Measurements from ENCODE around the gene ADAMTS13. TPM values are rescaled to one million over a fixed set of nuclear protein-coding genes. Genes with fewer than 3 reads are reported as not detected.

The ADAMTS13 gene
- total RNA-seq, 1 donor from 2014 or later: 2.4 TPM

DNA sequence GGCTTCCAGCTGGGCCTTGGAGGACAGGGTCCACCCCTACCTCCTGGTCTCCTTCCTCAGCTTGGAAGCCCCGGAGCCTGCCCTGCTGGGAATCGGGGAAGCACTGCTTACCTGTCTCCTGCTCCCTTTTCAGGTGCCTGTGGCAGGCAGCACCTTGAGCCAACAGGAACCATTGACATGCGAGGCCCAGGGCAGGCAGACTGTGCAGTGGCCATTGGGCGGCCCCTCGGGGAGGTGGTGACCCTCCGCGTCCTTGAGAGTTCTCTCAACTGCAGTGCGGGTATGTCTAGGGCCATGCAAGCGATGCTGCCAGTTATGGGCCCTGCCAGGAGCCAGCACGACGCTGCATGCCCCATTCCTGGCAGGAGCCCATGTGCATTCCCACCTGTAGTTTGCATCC, 33.8 kb downstream of the ADAMTS13 start:
- peaks cover 12% of the 10 kb centered on the region for H3F3A ChIP-seq (ENCODE audit: low read depth)
- no peak overlapping the region for H3K9ac ChIP-seq
- H3K4me3 ChIP-seq: no peak overlapping the region
- no peak overlapping the region for H3K4me3 Mint-ChIP-seq
- no peak for DNase-seq (ENCODE audit: low spot score)
- H3K36me3 Mint-ChIP-seq: no peaks in the 10 kb centered on the region
- peaks cover 5% of the 10 kb centered on the region for H3K27me3 ChIP-seq
- no peak overlapping the region for H3K27ac Mint-ChIP-seq
- H3K9me3 ChIP-seq (ENCODE audit: low read depth): no peaks in the 10 kb centered on the region
- peaks cover 5% of the 10 kb centered on the region for H4K20me1 ChIP-seq (ENCODE audit: low read depth)
- H3K27ac ChIP-seq: no peak overlapping the region
- peaks cover under 1% of the 10 kb centered on the region for H3K79me2 ChIP-seq (ENCODE audit: low read depth)
- TF ChIP-seq, protein P1, sequence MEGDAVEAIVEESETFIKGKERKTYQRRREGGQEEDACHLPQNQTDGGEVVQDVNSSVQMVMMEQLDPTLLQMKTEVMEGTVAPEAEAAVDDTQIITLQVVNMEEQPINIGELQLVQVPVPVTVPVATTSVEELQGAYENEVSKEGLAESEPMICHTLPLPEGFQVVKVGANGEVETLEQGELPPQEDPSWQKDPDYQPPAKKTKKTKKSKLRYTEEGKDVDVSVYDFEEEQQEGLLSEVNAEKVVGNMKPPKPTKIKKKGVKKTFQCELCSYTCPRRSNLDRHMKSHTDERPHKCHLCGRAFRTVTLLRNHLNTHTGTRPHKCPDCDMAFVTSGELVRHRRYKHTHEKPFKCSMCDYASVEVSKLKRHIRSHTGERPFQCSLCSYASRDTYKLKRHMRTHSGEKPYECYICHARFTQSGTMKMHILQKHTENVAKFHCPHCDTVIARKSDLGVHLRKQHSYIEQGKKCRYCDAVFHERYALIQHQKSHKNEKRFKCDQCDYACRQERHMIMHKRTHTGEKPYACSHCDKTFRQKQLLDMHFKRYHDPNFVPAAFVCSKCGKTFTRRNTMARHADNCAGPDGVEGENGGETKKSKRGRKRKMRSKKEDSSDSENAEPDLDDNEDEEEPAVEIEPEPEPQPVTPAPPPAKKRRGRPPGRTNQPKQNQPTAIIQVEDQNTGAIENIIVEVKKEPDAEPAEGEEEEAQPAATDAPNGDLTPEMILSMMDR (IDR thresholded peaks at IDR 0.05): no peak
- no peak for TF ChIP-seq EZH2phosphoT487 (IDR thresholded peaks at IDR 0.05)
- TF ChIP-seq EZH2 (IDR thresholded peaks at IDR 0.05): no peak
- no peaks in the 10 kb centered on the region for H3K36me3 ChIP-seq
- H3K4me2 ChIP-seq: no peak overlapping the region
- H3K4me1 Mint-ChIP-seq: peaks cover 8% of the 10 kb centered on the region
- H3K9me3 Mint-ChIP-seq: no peaks in the 10 kb centered on the region
- H3K4me1 ChIP-seq: peaks cover 7% of the 10 kb centered on the region
- H3K27me3 Mint-ChIP-seq (ENCODE audit: insufficient read depth, low read depth): peaks cover 2% of the 10 kb centered on the region
- H2AFZ ChIP-seq (replicated peaks): no peak overlapping the region

DNA sequence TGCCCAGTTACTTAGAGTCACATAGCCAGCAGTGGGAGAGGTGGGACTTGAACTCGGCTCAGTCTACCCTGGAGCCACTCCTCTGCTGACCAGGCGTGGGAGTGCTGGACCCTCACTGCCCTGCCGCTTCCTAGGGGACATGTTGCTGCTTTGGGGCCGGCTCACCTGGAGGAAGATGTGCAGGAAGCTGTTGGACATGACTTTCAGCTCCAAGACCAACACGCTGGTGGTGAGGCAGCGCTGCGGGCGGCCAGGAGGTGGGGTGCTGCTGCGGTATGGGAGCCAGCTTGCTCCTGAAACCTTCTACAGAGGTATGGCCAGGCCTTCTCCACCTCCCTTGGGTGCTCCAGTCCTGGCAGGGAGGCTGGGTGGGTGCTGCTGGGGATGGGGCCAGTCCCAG, 34.2 kb downstream of the ADAMTS13 start:
- peaks cover 12% of the 10 kb centered on the region for H3K4me1 Mint-ChIP-seq
- H3K79me2 ChIP-seq (ENCODE audit: low read depth): peaks cover 5% of the 10 kb centered on the region
- peaks cover 10% of the 10 kb centered on the region for H4K20me1 ChIP-seq (ENCODE audit: low read depth)
- no peaks in the 10 kb centered on the region for H3K36me3 Mint-ChIP-seq
- H3K27ac Mint-ChIP-seq: no peak overlapping the region
- TF ChIP-seq EZH2 (IDR thresholded peaks at IDR 0.05): no peak
- TF ChIP-seq, protein P1 (IDR thresholded peaks at IDR 0.05): peak; percentile 5
- no peak overlapping the region for H3K27ac ChIP-seq
- peaks cover 14% of the 10 kb centered on the region for H3F3A ChIP-seq (ENCODE audit: low read depth)
- peaks cover 2% of the 10 kb centered on the region for H3K27me3 Mint-ChIP-seq (ENCODE audit: insufficient read depth, low read depth)
- peaks cover 9% of the 10 kb centered on the region for H3K4me1 ChIP-seq
- H3K4me3 Mint-ChIP-seq: no peak overlapping the region
- H3K36me3 ChIP-seq: no peaks in the 10 kb centered on the region
- H3K9ac ChIP-seq: no peak overlapping the region
- H3K9me3 ChIP-seq (ENCODE audit: low read depth): no peaks in the 10 kb centered on the region
- H3K4me2 ChIP-seq: no peak overlapping the region
- H3K9me3 Mint-ChIP-seq: no peaks in the 10 kb centered on the region
- peaks cover 5% of the 10 kb centered on the region for H3K27me3 ChIP-seq
- no peak overlapping the region for H3K4me3 ChIP-seq
- no peak for DNase-seq (ENCODE audit: low spot score)
- H2AFZ ChIP-seq (replicated peaks): no peak overlapping the region

DNA sequence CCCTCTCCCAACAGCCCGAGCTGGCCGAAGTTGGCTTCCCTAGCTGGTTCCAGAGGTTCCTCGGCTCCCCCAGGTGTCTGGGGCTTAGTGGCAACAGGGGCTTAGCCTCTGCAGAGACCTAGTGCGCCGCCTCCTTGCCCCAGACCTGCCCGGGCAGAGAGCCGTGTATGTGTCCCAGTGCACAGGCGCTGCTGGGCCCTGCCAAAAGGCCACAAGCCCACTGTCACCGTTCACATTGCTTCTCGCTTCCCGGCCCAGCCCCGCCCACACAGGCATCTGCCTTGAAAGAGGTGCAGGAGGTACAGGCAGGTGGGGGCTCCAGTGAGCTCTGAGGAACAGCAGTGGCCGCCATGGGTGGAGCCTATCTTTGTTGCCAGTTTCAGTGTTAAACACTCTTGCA, 35.1 kb downstream of the ADAMTS13 start:
- no peak overlapping the region for H3K4me3 ChIP-seq
- peaks cover 9% of the 10 kb centered on the region for H3K4me1 ChIP-seq
- no peak overlapping the region for H3K27ac ChIP-seq
- peaks cover 17% of the 10 kb centered on the region for H3K4me1 Mint-ChIP-seq
- no peaks in the 10 kb centered on the region for H3K36me3 Mint-ChIP-seq
- H3K4me3 Mint-ChIP-seq: no peak overlapping the region
- H3K9ac ChIP-seq: no peak overlapping the region
- peaks cover 13% of the 10 kb centered on the region for H3K79me2 ChIP-seq (ENCODE audit: low read depth)
- no peaks in the 10 kb centered on the region for H3K9me3 ChIP-seq (ENCODE audit: low read depth)
- no peak overlapping the region for H2AFZ ChIP-seq (replicated peaks)
- H3K27ac Mint-ChIP-seq: no peak overlapping the region
- peaks cover 14% of the 10 kb centered on the region for H3F3A ChIP-seq (ENCODE audit: low read depth)
- H4K20me1 ChIP-seq (ENCODE audit: low read depth): peaks cover 18% of the 10 kb centered on the region
- no peaks in the 10 kb centered on the region for H3K27me3 Mint-ChIP-seq (ENCODE audit: insufficient read depth, low read depth)
- no peaks in the 10 kb centered on the region for H3K36me3 ChIP-seq
- TF ChIP-seq EZH2 (IDR thresholded peaks at IDR 0.05): no peak
- TF ChIP-seq, protein P1 (IDR thresholded peaks at IDR 0.05): no peak
- no peak for TF ChIP-seq EZH2phosphoT487 (IDR thresholded peaks at IDR 0.05)
- no peak for DNase-seq (ENCODE audit: low spot score)
- no peaks in the 10 kb centered on the region for H3K9me3 Mint-ChIP-seq
- H3K27me3 ChIP-seq: peaks cover 5% of the 10 kb centered on the region
- H3K4me2 ChIP-seq: no peak overlapping the region
